ENCODE measurements around the gene TMEM143.

The TMEM143 gene

GRCh38 chr19:48351341-48351752 lies 12.4 kb downstream of the TMEM143 start:
- ChIA-PET POLR2A (no interaction called here), CTCF (interaction anchor here (0.7 to 2.3 kb wide), 7 partner anchors 9 to 258 kb away, joined by 3 to 9 read pairs (median 4); no protein-coding TSS in a partner anchor)
- Histone ChIP-seq H3K9me3 (ENCODE audit: control extremely low read depth in 1 of 5, control insufficient read depth in 4 of 5, insufficient read depth in 2 of 5, low read depth in 1 of 5, low read length in 4 of 5) (no peaks in the 10 kb centered on the region), H3K4me3 (ENCODE audit: control insufficient read depth in 1 of 7, extremely low read depth in 1 of 7, insufficient read depth in 4 of 7, low read depth in 2 of 7, low read length in 6 of 7) (no peak overlapping the region), H3K36me3 (ENCODE audit: control insufficient read depth in 4 of 4, insufficient read depth in 4 of 4, low read length in 3 of 4) (no peaks in the 10 kb centered on the region), H3K4me1 (ENCODE audit: control extremely low read depth in 1 of 4, control insufficient read depth in 4 of 4, insufficient read depth in 4 of 4, low read length in 3 of 4) (peaks cover 0 to 4% (median 0%) of the 10 kb centered on the region in 4 experiments), H3K27ac (ENCODE audit: insufficient read depth in 1 of 2, low read depth in 1 of 2, low read length in 2 of 2, poor library complexity in 1 of 2, severe bottlenecking in 2 of 2) (no peak overlapping the region), H3K27me3 (replicated peaks in 2 of 5; ENCODE audit: control insufficient read depth in 4 of 5, insufficient read depth in 5 of 5, low read length in 4 of 5) (no peaks in the 10 kb centered on the region)
- peak; percentile 68 to 84 (median 81) for DNase-seq
- 39% methylated on average over 8 of the region's 8 CpGs for WGBS (ENCODE audit: insufficient coverage)

- DNase-seq, result no peak
- Histone ChIP-seq H3K4me3 (ENCODE audit: control insufficient read depth in 1 of 7, extremely low read depth in 1 of 7, insufficient read depth in 4 of 7, low read depth in 2 of 7, low read length in 6 of 7) (no peak overlapping the region), H3K9me3 (ENCODE audit: control extremely low read depth in 1 of 5, control insufficient read depth in 4 of 5, insufficient read depth in 2 of 5, low read depth in 1 of 5, low read length in 4 of 5) (no peaks in the 10 kb centered on the region), H3K36me3 (ENCODE audit: control insufficient read depth in 4 of 4, insufficient read depth in 4 of 4, low read length in 3 of 4) (no peaks in the 10 kb centered on the region), H3K27ac (ENCODE audit: insufficient read depth in 1 of 2, low read depth in 1 of 2, low read length in 2 of 2, poor library complexity in 1 of 2, severe bottlenecking in 2 of 2) (no peak overlapping the region), H3K4me1 (ENCODE audit: control extremely low read depth in 1 of 4, control insufficient read depth in 4 of 4, insufficient read depth in 4 of 4, low read length in 3 of 4) (peaks cover 0 to 4% (median 0%) of the 10 kb centered on the region in 4 experiments), H3K27me3 (replicated peaks in 2 of 5; ENCODE audit: control insufficient read depth in 4 of 5, insufficient read depth in 5 of 5, low read length in 4 of 5) (no peaks in the 10 kb centered on the region)
- CTCF ChIA-PET, result interaction anchor here (0.7 to 2.3 kb wide), 7 partner anchors 8 to 258 kb away, joined by 3 to 9 read pairs (median 4); partner anchors contain the start of gene KDELR1
- WGBS (ENCODE audit: insufficient coverage), result 96% methylated on average over 5 of the region's 5 CpGs
- POLR2A ChIA-PET, result no interaction called here
Measured at GRCh38 chr19:48350856-48351255, 12.9 kb downstream of the TMEM143 start.

GRCh38 chr19:48348737-48349136 lies 15.0 kb downstream of the TMEM143 start:
- POLR2A ChIA-PET, result no interaction called here
- no peaks in the 10 kb centered on the region for H3K27me3 ChIP-seq (replicated peaks in 2 of 5; ENCODE audit: control insufficient read depth in 4 of 5, insufficient read depth in 5 of 5, low read length in 4 of 5)
- H3K36me3 ChIP-seq (ENCODE audit: control insufficient read depth in 4 of 4, insufficient read depth in 4 of 4, low read length in 3 of 4), result no peaks in the 10 kb centered on the region
- peaks cover 0 to 2% (median 0%) of the 10 kb centered on the region in 4 experiments for H3K4me1 ChIP-seq (ENCODE audit: control extremely low read depth in 1 of 4, control insufficient read depth in 4 of 4, insufficient read depth in 4 of 4, low read length in 3 of 4)
- H3K9me3 ChIP-seq (ENCODE audit: control extremely low read depth in 1 of 5, control insufficient read depth in 4 of 5, insufficient read depth in 2 of 5, low read depth in 1 of 5, low read length in 4 of 5), result no peaks in the 10 kb centered on the region
- H3K27ac ChIP-seq (ENCODE audit: insufficient read depth in 1 of 2, low read depth in 1 of 2, low read length in 2 of 2, poor library complexity in 1 of 2, severe bottlenecking in 2 of 2), result no peak overlapping the region
- 90% methylated on average over 6 of the region's 7 CpGs for WGBS (ENCODE audit: insufficient coverage)
- DNase-seq, result no peak
- CTCF ChIA-PET, result interaction anchor here (0.5 to 1.3 kb wide), 4 partner anchors 14 to 261 kb away, joined by 3 to 4 read pairs (median 3); no protein-coding TSS in a partner anchor
- no peak overlapping the region for H3K4me3 ChIP-seq (ENCODE audit: control insufficient read depth in 1 of 7, extremely low read depth in 1 of 7, insufficient read depth in 4 of 7, low read depth in 2 of 7, low read length in 6 of 7)

GRCh38 chr19:48348045-48348444 lies 15.7 kb downstream of the TMEM143 start:
- H3K36me3 ChIP-seq (ENCODE audit: control insufficient read depth in 4 of 4, insufficient read depth in 4 of 4, low read length in 3 of 4), result no peaks in the 10 kb centered on the region
- ChIA-PET POLR2A (no interaction called here), CTCF (interaction anchor here (1.0 to 3.3 kb wide), 4 partner anchors 9 to 262 kb away, joined by 3 to 22 read pairs (median 4); no protein-coding TSS in a partner anchor)
- no peaks in the 10 kb centered on the region for H3K27me3 ChIP-seq (replicated peaks in 2 of 5; ENCODE audit: control insufficient read depth in 4 of 5, insufficient read depth in 5 of 5, low read length in 4 of 5)
- no peaks in the 10 kb centered on the region for H3K9me3 ChIP-seq (ENCODE audit: control extremely low read depth in 1 of 5, control insufficient read depth in 4 of 5, insufficient read depth in 2 of 5, low read depth in 1 of 5, low read length in 4 of 5)
- no peak overlapping the region for H3K4me3 ChIP-seq (ENCODE audit: control insufficient read depth in 1 of 7, extremely low read depth in 1 of 7, insufficient read depth in 4 of 7, low read depth in 2 of 7, low read length in 6 of 7)
- WGBS (ENCODE audit: insufficient coverage), result 90% methylated on average over 5 of the region's 5 CpGs
- H3K4me1 ChIP-seq (ENCODE audit: control extremely low read depth in 1 of 4, control insufficient read depth in 4 of 4, insufficient read depth in 4 of 4, low read length in 3 of 4), result no peaks in the 10 kb centered on the region
- no peak overlapping the region for H3K27ac ChIP-seq (ENCODE audit: insufficient read depth in 1 of 2, low read depth in 1 of 2, low read length in 2 of 2, poor library complexity in 1 of 2, severe bottlenecking in 2 of 2)
- DNase-seq, result no peak

- 100% methylated on average over 1 of the region's 2 CpGs for WGBS (ENCODE audit: insufficient coverage)
- no peaks in the 10 kb centered on the region for H3K9me3 ChIP-seq (ENCODE audit: control extremely low read depth in 1 of 5, control insufficient read depth in 4 of 5, insufficient read depth in 2 of 5, low read depth in 1 of 5, low read length in 4 of 5)
- no peak overlapping the region for H3K27ac ChIP-seq (ENCODE audit: insufficient read depth in 1 of 2, low read depth in 1 of 2, low read length in 2 of 2, poor library complexity in 1 of 2, severe bottlenecking in 2 of 2)
- ChIA-PET CTCF (interaction anchor here (1.0 to 3.3 kb wide), 4 partner anchors 8 to 238 kb away, joined by 3 to 22 read pairs (median 4); no protein-coding TSS in a partner anchor), POLR2A (no interaction called here)
- DNase-seq, result no peak
- no peak overlapping the region for H3K4me3 ChIP-seq (ENCODE audit: control insufficient read depth in 1 of 7, extremely low read depth in 1 of 7, insufficient read depth in 4 of 7, low read depth in 2 of 7, low read length in 6 of 7)
- no peaks in the 10 kb centered on the region for H3K27me3 ChIP-seq (replicated peaks in 2 of 5; ENCODE audit: control insufficient read depth in 4 of 5, insufficient read depth in 5 of 5, low read length in 4 of 5)
- H3K4me1 ChIP-seq (ENCODE audit: control extremely low read depth in 1 of 4, control insufficient read depth in 4 of 4, insufficient read depth in 4 of 4, low read length in 3 of 4), result no peaks in the 10 kb centered on the region
- peaks cover 0 to 5% (median 2%) of the 10 kb centered on the region in 4 experiments for H3K36me3 ChIP-seq (ENCODE audit: control insufficient read depth in 4 of 4, insufficient read depth in 4 of 4, low read length in 3 of 4)
Measured at GRCh38 chr19:48346191-48346590, 17.5 kb downstream of the TMEM143 start.

GRCh38 chr19:48344892-48345291 lies 18.8 kb downstream of the TMEM143 start:
- Histone ChIP-seq H3K4me3 (ENCODE audit: control insufficient read depth in 1 of 7, extremely low read depth in 1 of 7, insufficient read depth in 4 of 7, low read depth in 2 of 7, low read length in 6 of 7) (no peak overlapping the region), H3K27ac (ENCODE audit: insufficient read depth in 1 of 2, low read depth in 1 of 2, low read length in 2 of 2, poor library complexity in 1 of 2, severe bottlenecking in 2 of 2) (no peak overlapping the region), H3K9me3 (ENCODE audit: control extremely low read depth in 1 of 5, control insufficient read depth in 4 of 5, insufficient read depth in 2 of 5, low read depth in 1 of 5, low read length in 4 of 5) (no peaks in the 10 kb centered on the region), H3K27me3 (replicated peaks in 2 of 5; ENCODE audit: control insufficient read depth in 4 of 5, insufficient read depth in 5 of 5, low read length in 4 of 5) (no peaks in the 10 kb centered on the region), H3K4me1 (ENCODE audit: control extremely low read depth in 1 of 4, control insufficient read depth in 4 of 4, insufficient read depth in 4 of 4, low read length in 3 of 4) (no peaks in the 10 kb centered on the region), H3K36me3 (ENCODE audit: control insufficient read depth in 4 of 4, insufficient read depth in 4 of 4, low read length in 3 of 4) (peaks cover 0 to 5% (median 2%) of the 10 kb centered on the region in 4 experiments)
- CTCF ChIA-PET, result no interaction called here
- 95% methylated on average over 5 of the region's 6 CpGs for WGBS (ENCODE audit: insufficient coverage)
- DNase-seq, result no peak
- POLR2A ChIA-PET, result no interaction called here

GRCh38 chr19:48342841-48343540 lies 20.7 kb downstream of the TMEM143 start:
- DNase-seq, result no peak
- no peaks in the 10 kb centered on the region for H3K4me1 ChIP-seq (ENCODE audit: control extremely low read depth in 1 of 4, control insufficient read depth in 4 of 4, insufficient read depth in 4 of 4, low read length in 3 of 4)
- H3K27me3 ChIP-seq (replicated peaks in 2 of 5; ENCODE audit: control insufficient read depth in 4 of 5, insufficient read depth in 5 of 5, low read length in 4 of 5), result no peaks in the 10 kb centered on the region
- peaks cover 0 to 5% (median 2%) of the 10 kb centered on the region in 4 experiments for H3K36me3 ChIP-seq (ENCODE audit: control insufficient read depth in 4 of 4, insufficient read depth in 4 of 4, low read length in 3 of 4)
- no peak overlapping the region for H3K27ac ChIP-seq (ENCODE audit: insufficient read depth in 1 of 2, low read depth in 1 of 2, low read length in 2 of 2, poor library complexity in 1 of 2, severe bottlenecking in 2 of 2)
- ChIA-PET CTCF (interaction anchor here (0.7 to 1.0 kb wide), 2 partner anchors 8 to 12 kb away, joined by 3 read pairs; no protein-coding TSS in a partner anchor), POLR2A (no interaction called here)
- WGBS (ENCODE audit: insufficient coverage), result 98% methylated on average over 21 of the region's 23 CpGs
- no peaks in the 10 kb centered on the region for H3K9me3 ChIP-seq (ENCODE audit: control extremely low read depth in 1 of 5, control insufficient read depth in 4 of 5, insufficient read depth in 2 of 5, low read depth in 1 of 5, low read length in 4 of 5)
- H3K4me3 ChIP-seq (ENCODE audit: control insufficient read depth in 1 of 7, extremely low read depth in 1 of 7, insufficient read depth in 4 of 7, low read depth in 2 of 7, low read length in 6 of 7), result no peak overlapping the region
